ENCODE measurements around the gene ACO1.

ACO1 gene

GRCh38 chr9:32395510-32396216 is 11.2 kb downstream of the ACO1 start:
- Mint-ChIP-seq H3K36me3 (ENCODE audit: low read depth) (no peaks in the 10 kb centered on the region), H3K27ac (no peak overlapping the region), H3K9me3 (no peaks in the 10 kb centered on the region), H3K27me3 (no peaks in the 10 kb centered on the region), H3K4me3 (no peak overlapping the region), H3K4me1 (ENCODE audit: low read depth) (no peaks in the 10 kb centered on the region)
- DNase-seq, result no peak

- Mint-ChIP-seq H3K4me3 (no peak overlapping the region), H3K9me3 (no peaks in the 10 kb centered on the region), H3K4me1 (ENCODE audit: low read depth) (no peaks in the 10 kb centered on the region), H3K36me3 (ENCODE audit: low read depth) (no peaks in the 10 kb centered on the region), H3K27me3 (no peaks in the 10 kb centered on the region), H3K27ac (no peak overlapping the region)
- DNase-seq, result no peak
These were observed 13.8 kb downstream of the ACO1 start for GRCh38 chr9:32398207-32398606.

- H3K36me3 Mint-ChIP-seq (ENCODE audit: low read depth), result peaks cover 3% of the 10 kb centered on the region
- no peaks in the 10 kb centered on the region for H3K9me3 Mint-ChIP-seq
- peaks cover 4% of the 10 kb centered on the region for H3K4me1 Mint-ChIP-seq (ENCODE audit: low read depth)
- DNase-seq, result no peak
- H3K4me3 Mint-ChIP-seq, result no peak overlapping the region
- no peaks in the 10 kb centered on the region for H3K27me3 Mint-ChIP-seq
- H3K27ac Mint-ChIP-seq, result no peak overlapping the region
These were observed 14.8 kb downstream of the ACO1 start for GRCh38 chr9:32399110-32399815.

GRCh38 chr9:32401488-32401887 is 17.0 kb downstream of the ACO1 start:
- no peak overlapping the region for H3K4me3 Mint-ChIP-seq
- DNase-seq, result no peak
- peaks cover 4% of the 10 kb centered on the region for H3K4me1 Mint-ChIP-seq (ENCODE audit: low read depth)
- no peaks in the 10 kb centered on the region for H3K27me3 Mint-ChIP-seq
- no peaks in the 10 kb centered on the region for H3K9me3 Mint-ChIP-seq
- H3K27ac Mint-ChIP-seq, result no peak overlapping the region
- H3K36me3 Mint-ChIP-seq (ENCODE audit: low read depth), result peaks cover 15% of the 10 kb centered on the region

GRCh38 chr9:32403567-32404260 is 19.3 kb downstream of the ACO1 start:
- H3K9me3 Mint-ChIP-seq, result no peaks in the 10 kb centered on the region
- H3K27ac Mint-ChIP-seq, result no peak overlapping the region
- peaks cover 35% of the 10 kb centered on the region for H3K36me3 Mint-ChIP-seq (ENCODE audit: low read depth)
- no peak for DNase-seq
- H3K27me3 Mint-ChIP-seq, result no peaks in the 10 kb centered on the region
- no peak overlapping the region for H3K4me3 Mint-ChIP-seq
- peaks cover 4% of the 10 kb centered on the region for H3K4me1 Mint-ChIP-seq (ENCODE audit: low read depth)

- DNase-seq, result no peak
- H3K36me3 Mint-ChIP-seq (ENCODE audit: low read depth), result peaks cover 41% of the 10 kb centered on the region
- no peak overlapping the region for H3K4me3 Mint-ChIP-seq
- H3K9me3 Mint-ChIP-seq, result no peaks in the 10 kb centered on the region
- H3K27me3 Mint-ChIP-seq, result no peaks in the 10 kb centered on the region
- peaks cover 4% of the 10 kb centered on the region for H3K4me1 Mint-ChIP-seq (ENCODE audit: low read depth)
- H3K27ac Mint-ChIP-seq, result no peak overlapping the region
These were observed 20.0 kb downstream of the ACO1 start for GRCh38 chr9:32404402-32404801.

GRCh38 chr9:32404856-32405255 is 20.4 kb downstream of the ACO1 start:
- H3K27me3 Mint-ChIP-seq, result no peaks in the 10 kb centered on the region
- no peak overlapping the region for H3K4me3 Mint-ChIP-seq
- H3K9me3 Mint-ChIP-seq, result no peaks in the 10 kb centered on the region
- no peak overlapping the region for H3K27ac Mint-ChIP-seq
- no peak for DNase-seq
- peaks cover 4% of the 10 kb centered on the region for H3K4me1 Mint-ChIP-seq (ENCODE audit: low read depth)
- peaks cover 46% of the 10 kb centered on the region for H3K36me3 Mint-ChIP-seq (ENCODE audit: low read depth)

GRCh38 chr9:32405506-32405905 is 21.1 kb downstream of the ACO1 start:
- Mint-ChIP-seq H3K4me1 (ENCODE audit: low read depth) (peaks cover 4% of the 10 kb centered on the region), H3K27me3 (no peaks in the 10 kb centered on the region), H3K27ac (no peak overlapping the region), H3K4me3 (no peak overlapping the region), H3K36me3 (ENCODE audit: low read depth) (peaks cover 49% of the 10 kb centered on the region), H3K9me3 (no peaks in the 10 kb centered on the region)
- DNase-seq, result no peak

GRCh38 chr9:32406046-32406445 is 21.6 kb downstream of the ACO1 start:
- peaks cover 4% of the 10 kb centered on the region for H3K4me1 Mint-ChIP-seq (ENCODE audit: low read depth)
- no peak overlapping the region for H3K4me3 Mint-ChIP-seq
- no peak overlapping the region for H3K27ac Mint-ChIP-seq
- H3K9me3 Mint-ChIP-seq, result no peaks in the 10 kb centered on the region
- DNase-seq, result no peak
- H3K27me3 Mint-ChIP-seq, result no peaks in the 10 kb centered on the region
- H3K36me3 Mint-ChIP-seq (ENCODE audit: low read depth), result peaks cover 55% of the 10 kb centered on the region

- no peak overlapping the region for H3K4me3 Mint-ChIP-seq
- no peaks in the 10 kb centered on the region for H3K27me3 Mint-ChIP-seq
- H3K9me3 Mint-ChIP-seq, result no peaks in the 10 kb centered on the region
- DNase-seq, result no peak
- H3K36me3 Mint-ChIP-seq (ENCODE audit: low read depth), result peaks cover 52% of the 10 kb centered on the region
- no peaks in the 10 kb centered on the region for H3K4me1 Mint-ChIP-seq (ENCODE audit: low read depth)
- H3K27ac Mint-ChIP-seq, result no peak overlapping the region
These were observed 27.3 kb downstream of the ACO1 start for GRCh38 chr9:32411753-32412152.

- DNase-seq, result no peak
- H3K4me1 Mint-ChIP-seq (ENCODE audit: low read depth), result no peaks in the 10 kb centered on the region
- H3K27ac Mint-ChIP-seq, result no peak overlapping the region
- no peaks in the 10 kb centered on the region for H3K9me3 Mint-ChIP-seq
- H3K27me3 Mint-ChIP-seq, result no peaks in the 10 kb centered on the region
- no peak overlapping the region for H3K4me3 Mint-ChIP-seq
- H3K36me3 Mint-ChIP-seq (ENCODE audit: low read depth), result peaks cover 48% of the 10 kb centered on the region
These were observed 28.0 kb downstream of the ACO1 start for GRCh38 chr9:32412440-32412839.

- Mint-ChIP-seq H3K36me3 (ENCODE audit: low read depth) (peaks cover 49% of the 10 kb centered on the region), H3K9me3 (no peaks in the 10 kb centered on the region), H3K27me3 (no peaks in the 10 kb centered on the region), H3K27ac (no peak overlapping the region), H3K4me1 (ENCODE audit: low read depth) (no peaks in the 10 kb centered on the region), H3K4me3 (no peak overlapping the region)
- no peak for DNase-seq
These were observed 29.0 kb downstream of the ACO1 start for GRCh38 chr9:32413424-32413823.

- no peak overlapping the region for H3K4me3 Mint-ChIP-seq
- peaks cover 43% of the 10 kb centered on the region for H3K36me3 Mint-ChIP-seq (ENCODE audit: low read depth)
- H3K27me3 Mint-ChIP-seq, result no peaks in the 10 kb centered on the region
- no peak for DNase-seq
- no peaks in the 10 kb centered on the region for H3K9me3 Mint-ChIP-seq
- H3K27ac Mint-ChIP-seq, result no peak overlapping the region
- no peaks in the 10 kb centered on the region for H3K4me1 Mint-ChIP-seq (ENCODE audit: low read depth)
These were observed 30.4 kb downstream of the ACO1 start for GRCh38 chr9:32414856-32415255.

GRCh38 chr9:32419921-32420320 is 35.5 kb downstream of the ACO1 start:
- H3K36me3 Mint-ChIP-seq (ENCODE audit: low read depth), result peaks cover 63% of the 10 kb centered on the region

GRCh38 chr9:32422237-32422806 is 37.9 kb downstream of the ACO1 start:
- H3K9me3 Mint-ChIP-seq, result no peaks in the 10 kb centered on the region
- DNase-seq, result no peak
- peaks cover 77% of the 10 kb centered on the region for H3K36me3 Mint-ChIP-seq (ENCODE audit: low read depth)
- no peak overlapping the region for H3K4me3 Mint-ChIP-seq
- H3K27me3 Mint-ChIP-seq, result no peaks in the 10 kb centered on the region
- peaks cover under 1% of the 10 kb centered on the region for H3K4me1 Mint-ChIP-seq (ENCODE audit: low read depth)
- no peak overlapping the region for H3K27ac Mint-ChIP-seq

More at GRCh38 chr9:32419921-32420320, 35.5 kb downstream of the ACO1 start:
- DNase-seq, result no peak
- no peaks in the 10 kb centered on the region for H3K9me3 Mint-ChIP-seq
- H3K27me3 Mint-ChIP-seq, result no peaks in the 10 kb centered on the region
- H3K4me1 Mint-ChIP-seq (ENCODE audit: low read depth), result no peaks in the 10 kb centered on the region
- H3K4me3 Mint-ChIP-seq, result no peak overlapping the region
- no peak overlapping the region for H3K27ac Mint-ChIP-seq
